SJSA1 (cell line): ENCODE measurements around the gene SPATA12. TPM values are rescaled to one million over a fixed set of nuclear protein-coding genes. Genes with fewer than 3 reads are reported as not detected.

Experiments used
- DNase-seq, 2 experiments: peaks; one replicate each; pipeline ENCODE4 v3.0.0-alpha.2; 2015 to 2020; ENCODE audit warnings: low spot score in 2 of 2, low read depth in 1 of 2
- H3K27ac ChIP-seq: fragments of 250-450 bp; sonication (Bioruptor Pico); 2 replicates; pipeline ENCODE4 v1.5.1; 2020; ENCODE audit warnings: mild to moderate bottlenecking, moderate library complexity
- H3K27me3 ChIP-seq: fragments of 250-450 bp; sonication (Bioruptor Pico); replicated peaks from 2 replicates; pipeline ENCODE4 v1.5.1; 2020; ENCODE audit warnings: mild to moderate bottlenecking, moderate library complexity
- H3K36me3 ChIP-seq: fragments of 250-450 bp; sonication (Bioruptor Pico); 2 replicates; pipeline ENCODE4 v1.5.1; 2020; ENCODE audit warnings: mild to moderate bottlenecking
- H3K4me1 ChIP-seq: fragments of 250-450 bp; sonication (Bioruptor Pico); replicated peaks from 2 replicates; pipeline ENCODE4 v1.6.1; 2021; ENCODE audit warnings: mild to moderate bottlenecking
- H3K4me3 ChIP-seq: fragments of 250-450 bp; sonication (Bioruptor Pico); 2 replicates; pipeline ENCODE4 v1.5.1; 2020; ENCODE audit warnings: mild to moderate bottlenecking
- H3K9me3 ChIP-seq: fragments of 250-450 bp; sonication (Bioruptor Pico); replicated peaks from 2 replicates; pipeline ENCODE4 v1.5.1; 2020; ENCODE audit warnings: mild to moderate bottlenecking
- total RNA-seq: library from RNA; depleted of rRNA; stranded (reverse); fragments of >200 nt; shearing (Covaris generic); gene quantifications from 2 replicates; pipeline ENCODE4 v1.2.3, GENCODE V29; 2014

SPATA12 gene
- total RNA-seq, 1 experiment from 2014 or later, result not detected

GRCh38 chr3:57036952-57037351 lies 23.5 kb upstream of the SPATA12 start:
- H3K36me3 ChIP-seq, result no peaks in the 10 kb centered on the region
- H3K27me3 ChIP-seq, result no peaks in the 10 kb centered on the region
- H3K9me3 ChIP-seq, result no peaks in the 10 kb centered on the region
- H3K4me3 ChIP-seq, result no peak overlapping the region
- no peaks in the 10 kb centered on the region for H3K4me1 ChIP-seq
- no peak for DNase-seq
- no peak overlapping the region for H3K27ac ChIP-seq

- Histone ChIP-seq H3K27me3 (no peaks in the 10 kb centered on the region), H3K4me3 (no peak overlapping the region), H3K27ac (no peak overlapping the region), H3K4me1 (no peaks in the 10 kb centered on the region), H3K36me3 (no peaks in the 10 kb centered on the region), H3K9me3 (no peaks in the 10 kb centered on the region)
- no peak for DNase-seq
Observed at GRCh38 chr3:57038466-57039164, 21.8 kb upstream of the SPATA12 start.

GRCh38 chr3:57041674-57042073 lies 18.8 kb upstream of the SPATA12 start:
- Histone ChIP-seq H3K9me3 (no peaks in the 10 kb centered on the region), H3K4me1 (no peaks in the 10 kb centered on the region), H3K27me3 (no peaks in the 10 kb centered on the region), H3K36me3 (no peaks in the 10 kb centered on the region), H3K4me3 (no peak overlapping the region), H3K27ac (no peak overlapping the region)
- no peak for DNase-seq

GRCh38 chr3:57043518-57043917 lies 16.9 kb upstream of the SPATA12 start:
- H3K4me3 ChIP-seq, result no peak overlapping the region
- no peaks in the 10 kb centered on the region for H3K27me3 ChIP-seq
- no peak overlapping the region for H3K27ac ChIP-seq
- no peaks in the 10 kb centered on the region for H3K36me3 ChIP-seq
- no peaks in the 10 kb centered on the region for H3K9me3 ChIP-seq
- no peak for DNase-seq
- H3K4me1 ChIP-seq, result no peaks in the 10 kb centered on the region

GRCh38 chr3:57046101-57046765 lies 14.2 kb upstream of the SPATA12 start:
- H3K4me1 ChIP-seq, result no peaks in the 10 kb centered on the region
- H3K36me3 ChIP-seq, result no peaks in the 10 kb centered on the region
- no peak overlapping the region for H3K27ac ChIP-seq
- no peak overlapping the region for H3K4me3 ChIP-seq
- H3K27me3 ChIP-seq, result no peaks in the 10 kb centered on the region
- no peaks in the 10 kb centered on the region for H3K9me3 ChIP-seq
- no peak for DNase-seq

GRCh38 chr3:57048052-57048671 lies 12.3 kb upstream of the SPATA12 start:
- Histone ChIP-seq H3K27me3 (no peaks in the 10 kb centered on the region), H3K36me3 (no peaks in the 10 kb centered on the region), H3K4me1 (no peaks in the 10 kb centered on the region), H3K4me3 (no peak overlapping the region), H3K27ac (no peak overlapping the region), H3K9me3 (no peaks in the 10 kb centered on the region)
- DNase-seq, result no peak

GRCh38 chr3:57048728-57049127 lies 11.7 kb upstream of the SPATA12 start:
- Histone ChIP-seq H3K36me3 (no peaks in the 10 kb centered on the region), H3K9me3 (no peaks in the 10 kb centered on the region), H3K27ac (no peak overlapping the region), H3K4me1 (no peaks in the 10 kb centered on the region), H3K27me3 (no peaks in the 10 kb centered on the region), H3K4me3 (no peak overlapping the region)
- no peak for DNase-seq

GRCh38 chr3:57052662-57053061 lies 7.8 kb upstream of the SPATA12 start:
- Histone ChIP-seq H3K36me3 (no peaks in the 10 kb centered on the region), H3K4me3 (no peak overlapping the region), H3K27me3 (no peaks in the 10 kb centered on the region), H3K9me3 (no peaks in the 10 kb centered on the region), H3K4me1 (no peaks in the 10 kb centered on the region), H3K27ac (no peak overlapping the region)
- no peak for DNase-seq

- no peaks in the 10 kb centered on the region for H3K4me1 ChIP-seq
- no peaks in the 10 kb centered on the region for H3K27me3 ChIP-seq
- H3K9me3 ChIP-seq, result no peaks in the 10 kb centered on the region
Observed at GRCh38 chr3:57053122-57053521, 7.3 kb upstream of the SPATA12 start.

GRCh38 chr3:57057351-57057750 lies 3.1 kb upstream of the SPATA12 start:
- H3K9me3 ChIP-seq, result no peaks in the 10 kb centered on the region

More at GRCh38 chr3:57053122-57053521, 7.3 kb upstream of the SPATA12 start:
- Histone ChIP-seq H3K36me3 (no peaks in the 10 kb centered on the region), H3K27ac (no peak overlapping the region), H3K4me3 (no peak overlapping the region)
- no peak for DNase-seq

GRCh38 chr3:57059411-57059810 lies 1.1 kb upstream of the SPATA12 start:
- Histone ChIP-seq H3K4me1 (peaks cover 14% of the 10 kb centered on the region), H3K9me3 (no peaks in the 10 kb centered on the region), H3K4me3 (no peak overlapping the region), H3K36me3 (no peaks in the 10 kb centered on the region), H3K27ac (no peak overlapping the region), H3K27me3 (no peaks in the 10 kb centered on the region)
- DNase-seq, result no peak

More at GRCh38 chr3:57057351-57057750, 3.1 kb upstream of the SPATA12 start:
- Histone ChIP-seq H3K36me3 (no peaks in the 10 kb centered on the region), H3K4me1 (peaks cover 14% of the 10 kb centered on the region), H3K27me3 (no peaks in the 10 kb centered on the region), H3K4me3 (no peak overlapping the region), H3K27ac (no peak overlapping the region)
- DNase-seq, result no peak

GRCh38 chr3:57061556-57061955 lies 1.1 kb downstream of the SPATA12 start:
- Histone ChIP-seq H3K4me1 (peaks cover 14% of the 10 kb centered on the region), H3K27ac (no peak overlapping the region), H3K4me3 (no peak overlapping the region), H3K9me3 (no peaks in the 10 kb centered on the region), H3K27me3 (no peaks in the 10 kb centered on the region), H3K36me3 (no peaks in the 10 kb centered on the region)
- no peak for DNase-seq

- no peak for DNase-seq
- H3K4me3 ChIP-seq, result no peak overlapping the region
- H3K27ac ChIP-seq, result no peak overlapping the region
- peaks cover 14% of the 10 kb centered on the region for H3K4me1 ChIP-seq
- H3K9me3 ChIP-seq, result no peaks in the 10 kb centered on the region
- no peaks in the 10 kb centered on the region for H3K27me3 ChIP-seq
- no peaks in the 10 kb centered on the region for H3K36me3 ChIP-seq
Observed at GRCh38 chr3:57062101-57062631, 1.7 kb downstream of the SPATA12 start.

GRCh38 chr3:57063032-57063431 lies 2.6 kb downstream of the SPATA12 start:
- no peaks in the 10 kb centered on the region for H3K27me3 ChIP-seq
- no peak for DNase-seq
- H3K4me1 ChIP-seq, result peaks cover 14% of the 10 kb centered on the region
- H3K9me3 ChIP-seq, result no peaks in the 10 kb centered on the region
- H3K4me3 ChIP-seq, result no peak overlapping the region
- H3K36me3 ChIP-seq, result no peaks in the 10 kb centered on the region
- H3K27ac ChIP-seq, result no peak overlapping the region
